Adrenal gland (tissue), 5 donors: ENCODE data around the gene UXS1.

Experiments used
- POLR2A ChIP-seq, 2 donors: fragments of 450-650 bp; IDR thresholded peaks; one replicate each; pipeline ENCODE4 v1.6.1; 2017; ENCODE audit warnings: antibody characterized with exemption in 2 of 2, mild to moderate bottlenecking in 2 of 2, moderate library complexity in 1 of 2
- TF ChIP-seq, protein P1 (sequence below), 6 experiments: fragments of 450-650 bp in 4 of 6; fragments of 200-600 bp in 2 of 6; sonication (generic) in 1 of 6; IDR thresholded peaks; 1 replicate in 5 of 6; 2 replicates in 1 of 6; pipeline versions ENCODE4 v1.5.1 to v1.8.0; 2016 to 2021; ENCODE audit warnings: antibody characterized with exemption in 6 of 6, mild to moderate bottlenecking in 2 of 6, moderate library complexity in 1 of 6
- donor health status: DM: no; HTN: no; CAD: no.

GRCh38 chr2:106106622-106107508 lies 87.2 kb downstream of the UXS1 start:
- TF ChIP-seq, protein P1, sequence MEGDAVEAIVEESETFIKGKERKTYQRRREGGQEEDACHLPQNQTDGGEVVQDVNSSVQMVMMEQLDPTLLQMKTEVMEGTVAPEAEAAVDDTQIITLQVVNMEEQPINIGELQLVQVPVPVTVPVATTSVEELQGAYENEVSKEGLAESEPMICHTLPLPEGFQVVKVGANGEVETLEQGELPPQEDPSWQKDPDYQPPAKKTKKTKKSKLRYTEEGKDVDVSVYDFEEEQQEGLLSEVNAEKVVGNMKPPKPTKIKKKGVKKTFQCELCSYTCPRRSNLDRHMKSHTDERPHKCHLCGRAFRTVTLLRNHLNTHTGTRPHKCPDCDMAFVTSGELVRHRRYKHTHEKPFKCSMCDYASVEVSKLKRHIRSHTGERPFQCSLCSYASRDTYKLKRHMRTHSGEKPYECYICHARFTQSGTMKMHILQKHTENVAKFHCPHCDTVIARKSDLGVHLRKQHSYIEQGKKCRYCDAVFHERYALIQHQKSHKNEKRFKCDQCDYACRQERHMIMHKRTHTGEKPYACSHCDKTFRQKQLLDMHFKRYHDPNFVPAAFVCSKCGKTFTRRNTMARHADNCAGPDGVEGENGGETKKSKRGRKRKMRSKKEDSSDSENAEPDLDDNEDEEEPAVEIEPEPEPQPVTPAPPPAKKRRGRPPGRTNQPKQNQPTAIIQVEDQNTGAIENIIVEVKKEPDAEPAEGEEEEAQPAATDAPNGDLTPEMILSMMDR (IDR thresholded peaks at IDR 0.05), result no peak
- no peak for TF ChIP-seq POLR2A (IDR thresholded peaks at IDR 0.05)
